OCI-M2 (cell line): ENCODE data around the gene PCSK6.
"Not testable (repeated sequence)": the region's sequence is repeated elsewhere in the genome, so short reads cannot be mapped to it uniquely, and the experiment has no call there.

ENCODE experiments used
- DNase-seq: peaks from one replicate; lab custom pipeline; 2025; ENCODE audit not compliant: unreplicated experiment; lab: John Stamatoyannopoulos, UW

PCSK6 gene

GRCh38 chr15:101463696-101464095 is 25.8 kb downstream of the PCSK6 start:
- not testable (repeated sequence) for DNase-seq

DNA sequence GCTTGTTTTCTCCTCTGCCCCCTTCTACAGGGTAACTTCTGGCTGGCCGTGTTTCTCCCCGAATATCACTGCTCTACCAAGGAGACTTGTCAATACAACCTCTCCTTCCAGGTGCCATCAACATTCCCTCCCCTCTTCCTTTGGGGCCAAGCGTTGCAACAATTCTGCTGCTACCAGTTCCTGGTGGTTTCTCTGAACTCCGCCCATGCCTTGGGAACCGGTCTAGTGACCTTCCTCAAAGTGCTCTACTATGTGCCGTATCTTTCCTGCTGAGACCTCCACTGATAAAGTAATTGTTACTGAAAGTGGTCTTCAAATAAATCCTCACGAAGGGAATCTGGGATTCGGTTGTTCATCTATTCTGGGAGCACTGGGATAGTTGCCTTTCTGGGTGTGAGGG is 26.2 kb downstream of the PCSK6 start:
- no peak for DNase-seq

DNA sequence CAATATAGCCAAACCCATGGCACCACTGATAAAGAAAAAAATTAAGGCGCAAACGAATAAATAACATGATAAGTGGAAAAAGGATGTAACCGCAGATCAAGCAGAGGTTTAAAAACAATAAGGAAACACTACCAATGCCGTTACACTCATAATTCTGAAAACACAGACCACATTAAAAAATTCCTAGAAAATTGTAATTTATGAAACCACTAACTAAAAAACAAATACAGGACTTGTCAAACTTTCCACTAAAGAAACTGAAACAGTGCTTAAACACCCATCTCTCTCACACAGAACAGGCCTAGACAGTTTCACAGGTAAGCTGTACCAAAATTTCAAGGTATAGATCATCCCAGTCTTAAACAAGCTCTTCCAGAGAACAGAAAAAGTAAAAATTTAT is 28.4 kb downstream of the PCSK6 start:
- no peak for DNase-seq

GRCh38 chr15:101459579-101460300 is 29.8 kb downstream of the PCSK6 start:
- no peak for DNase-seq

DNA sequence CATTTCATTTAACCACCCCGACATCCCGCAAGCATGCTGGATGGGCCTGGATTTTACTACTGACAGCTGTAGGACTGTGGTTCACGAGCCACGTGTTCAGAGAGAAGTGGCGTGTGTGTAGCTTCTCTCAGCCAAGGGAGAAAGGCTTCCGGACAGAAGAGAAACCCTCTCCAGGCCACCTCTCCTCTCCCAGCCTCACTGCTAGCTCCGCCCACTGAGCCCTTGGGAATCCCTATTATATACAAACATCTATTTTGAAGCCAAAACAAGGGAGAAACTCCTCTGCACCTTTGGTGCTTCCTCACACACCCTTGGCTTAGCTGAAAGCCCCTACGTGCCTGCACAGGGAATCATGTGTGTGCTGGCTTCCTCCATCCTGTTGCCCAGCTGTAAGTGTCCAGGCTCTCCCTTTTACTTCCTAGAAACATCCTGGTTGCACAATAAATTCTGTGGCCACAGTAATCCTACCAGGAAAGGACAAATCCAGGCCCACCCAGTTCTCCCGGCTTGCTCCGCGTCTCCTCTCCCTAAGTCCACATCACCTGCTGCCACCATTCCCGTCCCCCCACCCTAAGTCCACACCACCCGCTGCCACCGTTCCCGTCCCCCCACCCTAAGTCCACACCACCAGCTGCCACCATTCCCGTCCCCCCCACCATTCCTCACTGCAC is 30.5 kb downstream of the PCSK6 start:
- no peak for DNase-seq

- DNase-seq, result no peak
Measured at GRCh38 chr15:101458158-101458900, 31.2 kb downstream of the PCSK6 start.

GRCh38 chr15:101457696-101458095 is 31.8 kb downstream of the PCSK6 start:
- no peak for DNase-seq

- no peak for DNase-seq
Measured at GRCh38 chr15:101456057-101456739, 33.3 kb downstream of the PCSK6 start.

GRCh38 chr15:101455291-101456025 is 34.0 kb downstream of the PCSK6 start:
- DNase-seq, result no peak

DNA sequence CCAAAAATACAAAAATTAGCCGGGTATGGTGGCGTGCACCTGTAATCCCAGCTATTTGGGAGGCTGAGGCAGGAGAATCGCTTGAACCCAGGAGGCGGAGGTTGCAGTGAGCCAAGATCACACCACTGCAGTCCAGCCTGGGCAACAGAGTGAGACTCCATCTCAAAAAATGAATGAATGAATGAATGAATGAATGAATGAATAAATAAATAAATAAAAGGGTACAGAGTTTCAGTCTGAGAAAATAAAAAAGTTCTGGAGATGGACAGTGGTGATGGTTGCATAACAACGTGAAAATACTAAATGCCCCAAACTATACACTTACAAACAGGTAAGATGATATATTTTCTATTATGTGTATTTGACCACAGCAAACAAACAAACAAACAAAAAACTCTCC is 34.7 kb downstream of the PCSK6 start:
- DNase-seq, result not testable (repeated sequence)

- no peak for DNase-seq
Measured at GRCh38 chr15:101454365-101454764, 35.1 kb downstream of the PCSK6 start.

DNA sequence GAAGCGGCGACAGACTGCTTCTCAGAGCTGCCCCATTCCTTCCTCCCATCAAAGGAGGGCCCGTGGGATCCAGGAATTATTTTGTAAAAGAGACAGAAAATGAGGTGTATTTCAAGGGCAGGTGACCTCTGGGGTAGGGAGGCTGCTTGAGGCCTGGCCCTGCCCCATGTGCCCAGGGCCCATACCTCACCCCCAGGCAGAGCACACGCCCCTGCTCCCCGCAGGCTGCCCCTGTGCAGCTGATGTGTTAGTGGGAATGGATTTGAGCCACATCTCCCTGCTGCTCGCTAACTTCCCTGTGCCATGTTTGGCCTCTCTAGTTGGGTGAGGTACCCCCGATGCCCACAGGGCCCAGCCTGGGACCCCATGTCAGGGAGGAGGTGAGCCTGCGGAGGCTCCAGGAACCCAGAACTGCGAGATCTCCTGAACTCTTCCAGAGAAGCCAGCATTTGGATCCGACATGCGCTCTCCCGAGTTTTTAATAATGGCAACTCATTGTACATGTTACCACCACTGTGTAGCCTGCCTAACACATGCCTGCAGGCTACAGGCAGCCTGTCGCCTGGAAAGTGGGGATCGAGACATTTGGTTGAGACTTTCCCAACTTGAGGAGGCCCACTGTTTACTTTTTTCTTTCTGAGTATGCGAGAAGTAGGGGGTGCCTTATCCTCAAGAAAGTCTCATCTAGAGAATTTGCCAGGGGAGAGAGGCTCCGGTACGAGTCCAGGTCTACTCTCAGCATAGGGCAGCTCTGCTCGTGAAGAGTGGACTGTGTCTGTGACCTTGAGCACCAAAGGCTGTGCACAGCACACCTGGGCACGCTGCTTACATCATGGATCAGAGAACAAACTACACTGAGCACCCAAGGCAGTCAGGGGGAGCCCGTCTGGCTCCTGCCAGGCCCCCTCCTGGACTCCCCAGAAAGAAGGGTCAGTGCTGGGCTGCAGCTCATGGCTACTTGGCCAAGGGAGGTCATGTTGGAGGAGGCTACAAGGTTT is 36.1 kb downstream of the PCSK6 start:
- no peak for DNase-seq

- no peak for DNase-seq
Measured at GRCh38 chr15:101452572-101452971, 36.9 kb downstream of the PCSK6 start.

DNA sequence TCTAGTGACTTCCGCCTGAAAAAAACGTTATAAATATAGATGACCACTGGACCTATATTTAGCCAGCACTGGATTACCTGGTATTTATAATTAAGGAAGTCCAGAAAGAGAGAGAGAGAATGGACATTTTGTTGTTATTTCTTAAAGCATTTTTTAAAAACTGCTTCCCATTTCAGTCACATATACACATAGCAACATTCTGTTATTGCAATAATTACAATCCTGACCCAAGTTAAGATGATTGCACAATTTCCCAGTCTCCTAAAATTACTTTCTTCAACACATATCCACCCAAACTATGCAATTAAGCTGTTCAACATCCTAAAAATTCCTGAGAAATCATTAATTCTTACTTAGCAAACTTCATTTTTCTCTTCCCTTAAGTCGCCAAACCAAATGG is 37.7 kb downstream of the PCSK6 start:
- DNase-seq, result no peak

GRCh38 chr15:101451266-101451799 is 38.2 kb downstream of the PCSK6 start:
- peak; percentile 24 for DNase-seq

DNA sequence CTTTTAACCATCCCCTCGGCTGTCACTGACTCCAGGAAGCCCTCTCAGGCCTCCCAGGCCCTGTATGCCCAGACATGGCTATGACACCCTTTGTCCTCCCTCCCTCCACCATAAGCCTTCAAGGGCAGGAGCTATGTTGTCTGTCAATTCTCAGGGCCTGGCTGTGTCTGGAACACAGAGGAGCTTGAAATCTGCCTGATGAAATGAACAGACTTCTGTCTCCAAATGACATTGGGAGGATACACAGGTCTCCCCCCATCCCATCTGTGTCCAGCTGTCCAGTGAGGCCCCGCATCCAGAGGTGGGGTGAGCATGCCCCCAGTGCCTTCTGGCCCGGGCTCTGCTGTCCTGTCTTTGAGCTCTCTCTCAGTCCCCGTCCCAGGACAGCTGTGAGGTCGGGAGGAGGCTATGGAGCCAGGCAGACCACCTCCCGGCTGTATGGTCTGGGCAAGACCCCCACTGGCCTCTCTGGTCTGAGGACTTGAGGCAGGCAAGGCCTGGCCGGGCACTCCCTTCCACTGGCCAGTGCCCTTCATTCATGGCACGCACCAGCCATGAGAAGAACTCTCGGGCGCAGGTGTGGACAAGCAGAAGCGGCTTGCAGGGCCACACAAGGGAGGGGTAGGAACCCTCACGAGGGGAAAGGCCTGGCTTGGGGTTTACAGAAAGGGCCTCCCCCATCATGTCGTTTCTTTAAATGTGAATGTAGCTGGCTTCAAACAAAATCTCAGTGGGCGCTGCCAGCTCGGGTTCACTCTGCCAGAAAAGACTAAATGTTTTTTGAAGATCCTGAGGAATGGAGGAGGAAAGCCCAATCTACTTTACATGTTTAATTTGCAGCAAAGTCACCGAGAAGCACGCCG is 38.9 kb downstream of the PCSK6 start:
- DNase-seq, result no peak

GRCh38 chr15:101449471-101450402 is 39.8 kb downstream of the PCSK6 start:
- no peak for DNase-seq
